ENCODE data around the gene EID1. TPM values are rescaled to one million over a fixed set of nuclear protein-coding genes. Genes with fewer than 3 reads are reported as not detected.

Gene EID1
- total RNA-seq, 4 donors from 2014 or later = 196 to 427 (median 285) TPM

DNA sequence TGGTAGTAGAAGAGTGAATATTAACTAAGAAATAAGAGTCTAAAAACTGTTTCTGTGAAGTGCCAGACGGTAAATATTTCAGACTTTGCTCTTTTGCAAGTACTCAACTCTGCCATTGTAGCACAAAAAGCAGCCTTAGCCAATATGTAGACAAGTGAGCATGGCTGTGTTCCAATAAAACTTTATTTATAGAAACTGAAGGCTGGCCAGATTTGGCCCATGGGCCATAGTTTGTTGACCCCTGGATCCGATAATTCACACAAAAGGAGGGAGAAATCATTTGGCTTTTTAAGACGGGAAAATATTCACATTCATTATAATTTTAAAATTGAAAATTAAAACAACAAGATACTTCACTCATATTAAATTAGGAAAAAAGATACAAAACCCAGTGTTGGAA, 15.4 kb downstream of the EID1 start:
- Histone ChIP-seq H3K36me3 (no peaks in the 10 kb centered on the region), H3K9me3 (no peaks in the 10 kb centered on the region), H3K4me3 (no peak overlapping the region), H3K27ac (no peak overlapping the region), H3K27me3 (no peaks in the 10 kb centered on the region), H3K4me1 (peaks cover 0 to 4% of the 10 kb centered on the region in 2 donors)
- intact Hi-C loops (cut with DNase I; ENCODE audit: low total_unique reads) = no loop called here
- no peak for TF ChIP-seq CTCF (IDR thresholded peaks at IDR 0.05)
- no peak for TF ChIP-seq POLR2A (IDR thresholded peaks at IDR 0.05)
- no peak for DNase-seq

- DNase-seq = no peak
- Histone ChIP-seq H3K36me3 (no peaks in the 10 kb centered on the region), H3K27me3 (no peaks in the 10 kb centered on the region), H3K4me3 (peak overlapping the region in 1 of 2 donors; percentile 21), H3K4me1 (peaks cover 0 to 5% of the 10 kb centered on the region in 2 donors), H3K27ac (peak overlapping the region; percentile 53 to 61), H3K9me3 (no peaks in the 10 kb centered on the region)
- intact Hi-C loops (cut with DNase I; ENCODE audit: low total_unique reads) = no loop called here
- TF ChIP-seq POLR2A (IDR thresholded peaks at IDR 0.05) = no peak
- TF ChIP-seq CTCF (IDR thresholded peaks at IDR 0.05) = no peak
These were observed 19.2 kb downstream of the EID1 start for GRCh38 chr15:48896869-48897814.

- Histone ChIP-seq H3K36me3 (no peaks in the 10 kb centered on the region), H3K4me1 (peaks cover 0 to 5% of the 10 kb centered on the region in 2 donors), H3K9me3 (no peaks in the 10 kb centered on the region), H3K27me3 (no peaks in the 10 kb centered on the region), H3K27ac (no peak overlapping the region), H3K4me3 (no peak overlapping the region)
- no peak for DNase-seq
- no peak for TF ChIP-seq POLR2A (IDR thresholded peaks at IDR 0.05)
- no peak for TF ChIP-seq CTCF (IDR thresholded peaks at IDR 0.05)
- intact Hi-C loops (cut with DNase I; ENCODE audit: low total_unique reads) = no loop called here
These were observed 20.1 kb downstream of the EID1 start for GRCh38 chr15:48898032-48898431.

- no peak overlapping the region for H3K4me3 ChIP-seq
- no peak overlapping the region for H3K27ac ChIP-seq
- H3K27me3 ChIP-seq = no peaks in the 10 kb centered on the region
- peaks cover 0 to 5% of the 10 kb centered on the region in 2 donors for H3K4me1 ChIP-seq
- H3K9me3 ChIP-seq = no peaks in the 10 kb centered on the region
- H3K36me3 ChIP-seq = no peaks in the 10 kb centered on the region
- intact Hi-C loops (cut with DNase I; ENCODE audit: low total_unique reads) = no loop called here
- no peak for DNase-seq
- TF ChIP-seq CTCF (IDR thresholded peaks at IDR 0.05) (no peak), POLR2A (IDR thresholded peaks at IDR 0.05) (no peak)
These were observed 20.5 kb downstream of the EID1 start for GRCh38 chr15:48898446-48898845.

- TF ChIP-seq POLR2A (IDR thresholded peaks at IDR 0.05) = no peak
- TF ChIP-seq CTCF (IDR thresholded peaks at IDR 0.05) = no peak
- Histone ChIP-seq H3K4me1 (peaks cover 0 to 5% of the 10 kb centered on the region in 2 donors), H3K4me3 (no peak overlapping the region), H3K9me3 (no peaks in the 10 kb centered on the region), H3K36me3 (no peaks in the 10 kb centered on the region), H3K27me3 (no peaks in the 10 kb centered on the region), H3K27ac (no peak overlapping the region)
- intact Hi-C loops (cut with DNase I; ENCODE audit: low total_unique reads) = no loop called here
- DNase-seq = no peak
These were observed 21.9 kb downstream of the EID1 start for GRCh38 chr15:48899793-48900192.
